MG63 (cell line): ENCODE measurements around the gene TBL1X. TPM values are rescaled to one million over a fixed set of nuclear protein-coding genes. Genes with fewer than 3 reads are reported as not detected.

Experiments
- DNase-seq: peaks from one replicate; pipeline ENCODE4 v3.0.0-alpha.2; 2020
- H3K27me3 ChIP-seq: fragments of 250-450 bp; sonication (Bioruptor Pico); 2 replicates; pipeline ENCODE4 v1.5.1; 2020; ENCODE audit warnings: mild to moderate bottlenecking, moderate library complexity
- H3K36me3 ChIP-seq: fragments of 250-450 bp; sonication (Bioruptor Pico); 2 replicates; pipeline ENCODE4 v1.5.1; 2020; ENCODE audit warnings: mild to moderate bottlenecking, moderate library complexity
- H3K4me3 ChIP-seq: fragments of 250-450 bp; sonication (Bioruptor Pico); 2 replicates; pipeline ENCODE4 v1.5.1; 2020; ENCODE audit warnings: mild to moderate bottlenecking, moderate library complexity
- H3K9me3 ChIP-seq: fragments of 250-450 bp; sonication (Bioruptor Pico); 2 replicates; pipeline ENCODE4 v1.5.1; 2020; ENCODE audit warnings: mild to moderate bottlenecking, moderate library complexity
- total RNA-seq: library from RNA; depleted of rRNA; stranded (reverse); fragments of >200 nt; shearing (Covaris generic); gene quantifications from 2 replicates; pipeline ENCODE4 v1.2.3, GENCODE V29; 2014; ENCODE audit warnings: low replicate concordance

The TBL1X gene
- total RNA-seq, 1 experiment from 2014 or later = 4.3 TPM

DNA sequence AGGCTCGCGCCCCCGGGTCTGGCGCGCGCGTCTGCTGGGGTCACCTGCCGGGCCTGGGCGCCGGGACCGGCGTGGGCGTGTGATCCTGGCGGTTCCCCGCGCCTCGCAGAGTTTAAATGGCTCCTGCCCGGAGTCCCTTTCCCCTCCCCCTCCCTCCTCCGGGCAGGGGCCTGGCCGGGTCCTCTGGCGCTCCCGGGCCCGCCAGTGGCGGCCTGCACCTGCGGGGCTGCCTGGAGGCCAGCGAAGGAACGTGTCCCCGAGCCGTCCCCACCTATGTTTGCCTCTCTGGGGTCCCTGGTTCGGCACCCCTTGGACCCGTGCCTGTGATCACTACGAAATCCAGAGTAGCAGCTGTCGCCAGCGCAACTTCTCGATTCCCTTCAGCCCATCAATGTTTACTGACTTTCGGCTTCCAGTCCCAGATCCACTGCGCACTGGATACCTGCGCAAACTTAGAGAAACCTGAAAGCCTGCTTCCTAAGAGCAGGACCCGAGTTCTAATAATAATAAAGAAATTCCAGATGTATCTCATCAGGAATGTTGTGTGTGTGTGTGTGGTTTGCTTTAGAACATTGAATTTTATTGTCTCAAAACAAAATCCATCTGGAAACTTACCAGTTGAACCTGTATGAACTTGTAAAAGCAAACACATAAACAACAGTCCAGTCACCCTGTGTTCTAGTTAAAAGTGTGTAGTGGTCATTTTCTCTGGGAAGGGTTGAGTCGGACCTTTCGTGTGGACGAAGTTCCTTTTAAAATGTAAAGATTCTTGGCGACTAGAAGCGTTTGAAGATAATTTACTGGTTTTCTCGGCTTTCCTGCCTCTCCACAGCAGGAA, 322.2 kb downstream of the TBL1X start:
- Histone ChIP-seq H3K9me3 (no peaks in the 10 kb centered on the region), H3K36me3 (no peaks in the 10 kb centered on the region), H3K27me3 (no peaks in the 10 kb centered on the region; the same call in 1 of the 2 replicates), H3K4me3 (peak overlapping the region; percentile 18; the same call in 1 of the 2 replicates)
- no peak for DNase-seq

DNA sequence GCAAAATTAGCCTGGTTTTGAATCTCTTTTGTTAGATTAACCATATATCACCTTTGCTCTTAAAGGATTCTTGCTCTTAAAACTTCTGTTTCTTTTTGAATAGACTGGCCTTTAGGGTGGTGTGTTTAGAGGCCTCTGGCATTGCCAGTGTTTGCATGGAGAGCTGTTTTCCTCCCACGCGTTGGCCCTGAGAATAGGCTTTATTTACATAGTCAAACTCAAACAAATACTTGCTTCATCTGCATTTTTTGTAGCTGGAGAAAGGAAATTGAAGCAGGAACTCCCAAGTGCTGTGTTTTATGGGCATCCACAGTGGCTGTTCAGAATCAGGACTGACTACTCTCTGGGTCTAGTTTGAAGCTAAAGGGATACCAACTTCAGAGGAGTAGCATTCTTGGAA, 324.1 kb downstream of the TBL1X start:
- Histone ChIP-seq H3K4me3 (no peak overlapping the region), H3K27me3 (no peaks in the 10 kb centered on the region; the same call in 1 of the 2 replicates), H3K9me3 (no peaks in the 10 kb centered on the region), H3K36me3 (no peaks in the 10 kb centered on the region)
- peak; percentile 48 for DNase-seq

DNA sequence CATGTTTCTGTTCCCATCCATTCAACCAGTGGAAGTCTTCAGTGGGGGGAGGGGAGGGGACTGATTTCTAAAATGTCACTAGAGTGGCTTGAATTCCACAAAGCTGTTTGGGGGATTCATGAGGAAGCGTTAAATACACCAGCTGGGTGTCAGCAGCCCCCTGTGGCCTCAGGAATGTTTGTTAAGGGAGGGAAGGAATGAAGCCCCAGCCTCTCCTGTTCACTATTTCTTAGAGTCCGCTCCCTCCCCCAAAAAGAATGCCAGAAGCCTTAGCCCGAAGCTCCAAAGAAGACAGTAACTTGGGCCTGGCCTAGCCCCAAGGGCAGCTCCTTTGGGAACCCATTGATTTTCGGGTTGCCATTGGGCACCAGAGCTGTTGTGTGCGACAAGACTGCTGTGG, 324.7 kb downstream of the TBL1X start:
- Histone ChIP-seq H3K27me3 (no peaks in the 10 kb centered on the region; the same call in 1 of the 2 replicates), H3K36me3 (no peaks in the 10 kb centered on the region)

More for the DNA sequence above, 324.7 kb downstream of the TBL1X start:
- no peak for DNase-seq
- H3K4me3 ChIP-seq = no peak overlapping the region
- H3K9me3 ChIP-seq = no peaks in the 10 kb centered on the region
